GM12878 (cell line): ENCODE measurements around the gene ARL5A.

Experiments
- CBX3 ChIP-seq: fragments of 200-600 bp; sonication (generic); IDR thresholded peaks from 2 replicates; pipeline ENCODE4 v1.6.1; 2016; ENCODE audit warnings: low read depth, borderline replicate concordance
- EP300 ChIP-seq, 2 experiments: fragments of 150-350 bp in 1 of 2; IDR thresholded peaks; 2 replicates each; pipeline ENCODE4 v1.6.1; 2011 to 2012; ENCODE audit warnings: low read depth in 2 of 2, low read length in 2 of 2, borderline replicate concordance in 1 of 2, improper control_type of control experiment in 1 of 2, inconsistent platforms in 1 of 2; ENCODE audit not compliant: control insufficient read depth in 1 of 2
- KAT2A ChIP-seq: conservative IDR thresholded peaks from 2 replicates; pipeline ENCODE4 v1.6.1; 2011; ENCODE audit warnings: low read depth, low read length; ENCODE audit not compliant: control insufficient read depth
- KDM1A ChIP-seq: fragments of 200-600 bp; sonication (generic); IDR thresholded peaks from 2 replicates; pipeline ENCODE4 v1.6.1; 2016; ENCODE audit warnings: borderline replicate concordance
- NFXL1 ChIP-seq: fragments of 450-650 bp; IDR thresholded peaks from 2 replicates; pipeline ENCODE4 v1.6.1; 2017; ENCODE audit warnings: antibody characterized with exemption, mild to moderate bottlenecking, borderline replicate concordance
- TF ChIP-seq, protein P1 (sequence below), 3 experiments: IDR thresholded peaks in 2 of 3; conservative IDR thresholded peaks in 1 of 3; 2 replicates each; pipeline ENCODE4 v1.5.1; 2011; ENCODE audit warnings: low read depth in 3 of 3, low read length in 3 of 3, mild to moderate bottlenecking in 3 of 3, control low read depth in 2 of 3, moderate library complexity in 2 of 3, inconsistent platforms in 1 of 3, mixed read lengths in 1 of 3; ENCODE audit not compliant: control insufficient read depth in 2 of 3, insufficient read depth in 1 of 3; ENCODE audit errors: extremely low read depth in 1 of 3

DNA sequence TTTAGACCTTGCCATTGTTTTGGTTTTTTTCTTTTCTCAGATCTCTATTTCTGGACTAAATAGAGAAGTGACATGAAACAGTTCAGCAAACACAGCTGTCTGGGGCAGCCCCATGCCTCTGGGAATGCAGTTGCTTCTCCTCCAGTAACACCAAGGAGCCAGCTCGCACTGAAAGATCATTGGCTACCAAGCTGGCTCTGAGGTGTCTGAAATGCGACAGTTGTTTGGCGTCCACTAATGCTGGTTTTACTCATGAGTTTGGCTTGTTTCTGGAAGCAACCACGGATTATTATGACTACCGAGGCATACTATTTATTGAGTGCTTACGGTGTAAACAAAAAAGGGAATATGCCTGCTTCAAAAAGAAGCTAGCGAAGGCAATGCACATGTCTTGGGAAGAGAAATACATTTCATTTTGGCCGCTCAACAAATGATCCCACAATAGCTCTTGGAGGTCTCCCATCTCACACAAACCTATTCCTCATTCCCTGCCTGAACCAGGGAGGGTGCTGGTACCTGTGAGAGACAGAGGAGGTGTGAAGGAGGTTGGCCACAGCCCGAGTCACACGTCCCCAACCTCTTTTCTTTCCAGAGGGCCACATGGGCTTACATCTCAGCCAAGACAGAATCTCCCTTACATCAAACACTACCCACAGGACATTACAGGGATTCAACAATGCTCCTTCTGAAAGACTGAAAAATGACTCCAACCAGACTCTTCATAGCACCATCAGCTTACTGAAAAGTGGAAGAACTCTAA is 56.4 kb downstream of the ARL5A start:
- TF ChIP-seq, protein P1, sequence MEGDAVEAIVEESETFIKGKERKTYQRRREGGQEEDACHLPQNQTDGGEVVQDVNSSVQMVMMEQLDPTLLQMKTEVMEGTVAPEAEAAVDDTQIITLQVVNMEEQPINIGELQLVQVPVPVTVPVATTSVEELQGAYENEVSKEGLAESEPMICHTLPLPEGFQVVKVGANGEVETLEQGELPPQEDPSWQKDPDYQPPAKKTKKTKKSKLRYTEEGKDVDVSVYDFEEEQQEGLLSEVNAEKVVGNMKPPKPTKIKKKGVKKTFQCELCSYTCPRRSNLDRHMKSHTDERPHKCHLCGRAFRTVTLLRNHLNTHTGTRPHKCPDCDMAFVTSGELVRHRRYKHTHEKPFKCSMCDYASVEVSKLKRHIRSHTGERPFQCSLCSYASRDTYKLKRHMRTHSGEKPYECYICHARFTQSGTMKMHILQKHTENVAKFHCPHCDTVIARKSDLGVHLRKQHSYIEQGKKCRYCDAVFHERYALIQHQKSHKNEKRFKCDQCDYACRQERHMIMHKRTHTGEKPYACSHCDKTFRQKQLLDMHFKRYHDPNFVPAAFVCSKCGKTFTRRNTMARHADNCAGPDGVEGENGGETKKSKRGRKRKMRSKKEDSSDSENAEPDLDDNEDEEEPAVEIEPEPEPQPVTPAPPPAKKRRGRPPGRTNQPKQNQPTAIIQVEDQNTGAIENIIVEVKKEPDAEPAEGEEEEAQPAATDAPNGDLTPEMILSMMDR (IDR thresholded peaks at IDR 0.05 in 2 of 3, conservative IDR thresholded peaks at IDR 0.05 in 1 of 3; ENCODE audit: control insufficient read depth in 2 of 3, extremely low read depth in 1 of 3, insufficient read depth in 1 of 3, low read depth in 3 of 3, low read length in 3 of 3): no peak
- peak; percentile 81 to 91 for TF ChIP-seq EP300 (IDR thresholded peaks at IDR 0.05; ENCODE audit: borderline replicate concordance in 1 of 2, control insufficient read depth in 1 of 2, low read depth in 2 of 2, low read length in 2 of 2)
- TF ChIP-seq KDM1A: no peak
- TF ChIP-seq KAT2A: no peak
- TF ChIP-seq CBX3: no peak
- TF ChIP-seq NFXL1: no peak
